Adrenal gland (tissue), 5 donors: ENCODE results near the gene ZFP37.
"Not testable (repeated sequence)": the region's sequence is repeated elsewhere in the genome, so short reads cannot be mapped to it uniquely, and the experiment has no call there.

ENCODE experiments used
- CTCF ChIP-seq, 6 experiments: fragments of 450-650 bp in 4 of 6; fragments of 200-600 bp in 2 of 6; sonication (generic) in 1 of 6; IDR thresholded peaks; 1 replicate in 5 of 6; 2 replicates in 1 of 6; pipeline versions ENCODE4 v1.5.1 to v1.8.0; 2016 to 2021; ENCODE audit warnings: antibody characterized with exemption in 6 of 6, mild to moderate bottlenecking in 2 of 6, moderate library complexity in 1 of 6
- POLR2A ChIP-seq, 2 donors: fragments of 450-650 bp; IDR thresholded peaks; one replicate each; pipeline ENCODE4 v1.6.1; 2017; ENCODE audit warnings: antibody characterized with exemption in 2 of 2, mild to moderate bottlenecking in 2 of 2, moderate library complexity in 1 of 2
- donor health status: DM: no; HTN: no; CAD: no.

- not testable (repeated sequence) for TF ChIP-seq CTCF, POLR2A (IDR thresholded peaks at IDR 0.05)
These were observed 32.1 kb upstream of the ZFP37 start for GRCh38 chr9:113088456-113089142.
